Measurements from ENCODE around the gene SFT2D1. TPM values are rescaled to one million over a fixed set of nuclear protein-coding genes. Genes with fewer than 3 reads are reported as not detected.

SFT2D1 gene
- total RNA-seq, 4 donors from 2014 or later, result 6.1 to 35.8 (median 33.0) TPM

DNA sequence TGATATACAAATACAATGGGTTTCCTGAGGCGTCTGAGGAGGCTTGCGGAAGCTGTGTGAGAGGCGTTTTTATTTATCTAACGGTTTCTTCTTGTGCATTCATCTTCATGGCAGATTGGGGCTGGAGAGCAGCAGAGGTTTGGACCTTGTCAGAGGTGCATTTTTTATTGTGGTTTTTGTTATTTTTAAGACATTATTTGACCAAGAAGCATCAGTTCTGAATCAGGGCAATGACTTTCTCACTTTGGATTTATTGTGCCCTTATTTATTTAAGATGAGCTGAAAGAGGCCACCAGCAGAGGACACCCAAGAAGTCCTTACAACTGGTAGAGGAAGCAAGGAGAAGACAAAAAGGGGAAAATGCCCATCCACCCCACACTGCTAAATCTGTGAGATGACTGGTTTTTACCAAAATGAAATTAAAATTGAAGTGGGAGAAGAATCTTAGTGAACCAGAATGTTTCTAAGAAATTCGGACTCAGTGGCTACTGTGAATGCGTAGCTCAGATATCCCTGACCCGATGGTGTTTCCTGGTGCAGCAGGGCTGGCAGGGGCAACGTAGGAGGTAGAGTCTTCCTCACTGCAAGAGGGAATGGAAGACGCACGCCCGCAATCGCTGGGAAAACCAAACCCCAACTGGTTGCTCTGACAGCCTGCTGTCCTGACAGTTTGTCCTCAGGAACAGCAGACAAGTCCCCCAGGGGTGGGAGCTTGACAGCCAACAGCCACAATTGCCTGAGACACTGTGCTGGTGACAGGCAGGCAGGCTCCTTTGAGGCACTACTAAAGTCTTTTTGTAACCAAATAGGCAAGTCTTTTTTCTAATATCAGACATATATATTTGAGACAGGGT is 48.4 kb downstream of the SFT2D1 start:
- no peaks in the 10 kb centered on the region for H3K27me3 ChIP-seq
- H3K27ac ChIP-seq, result no peak overlapping the region
- H3K4me1 ChIP-seq, result no peaks in the 10 kb centered on the region
- intact Hi-C loops (cut with DNase I; ENCODE audit: low total_unique reads), result no loop called here
- no peaks in the 10 kb centered on the region for H3K36me3 ChIP-seq
- no peak for DNase-seq
- H3K4me3 ChIP-seq, result no peak overlapping the region
- no peaks in the 10 kb centered on the region for H3K9me3 ChIP-seq
- no peak for TF ChIP-seq POLR2A (IDR thresholded peaks at IDR 0.05)

DNA sequence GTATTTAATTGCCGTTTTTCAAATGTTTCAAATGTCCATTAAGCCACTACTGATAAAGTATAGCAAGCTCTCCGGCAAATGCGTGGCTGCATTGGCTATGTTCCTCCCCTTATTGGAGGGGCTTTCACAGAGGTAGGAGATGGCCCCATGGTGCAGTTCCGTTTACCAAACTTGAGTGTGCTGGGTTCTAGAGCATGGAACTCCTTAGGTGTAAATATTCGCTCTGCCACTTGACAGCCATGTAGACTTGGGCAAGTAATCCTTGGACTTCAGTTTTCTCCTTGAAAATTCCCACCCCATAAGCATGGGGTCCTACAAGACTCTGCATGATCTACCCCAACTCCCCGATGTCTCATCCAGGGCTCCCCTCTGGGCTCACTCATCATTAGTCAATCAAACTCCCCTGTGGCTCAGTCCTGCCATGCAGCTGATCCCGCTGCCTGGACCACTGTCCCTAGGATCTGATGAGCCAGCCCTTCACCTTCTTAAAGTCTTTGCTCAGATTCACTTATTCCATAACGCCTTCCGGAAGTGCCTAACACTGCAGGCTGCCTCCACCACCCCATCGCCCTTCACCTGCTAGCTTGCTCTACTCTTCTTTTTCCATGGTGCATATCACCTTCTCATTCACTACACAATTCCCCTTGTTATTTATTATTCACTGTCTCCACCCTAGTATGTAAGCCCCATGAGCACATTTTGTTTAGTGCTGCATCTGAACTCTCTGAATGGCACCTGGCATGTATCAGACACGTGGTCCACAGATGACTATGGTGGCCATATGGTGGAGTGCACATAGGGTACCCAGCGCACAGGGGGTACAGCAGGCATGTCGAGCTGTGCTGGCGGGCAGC is 52.9 kb downstream of the SFT2D1 start:
- no peak for DNase-seq
- H3K27me3 ChIP-seq, result no peaks in the 10 kb centered on the region
- no peaks in the 10 kb centered on the region for H3K36me3 ChIP-seq
- intact Hi-C loops (cut with DNase I; ENCODE audit: low total_unique reads), result no loop called here
- H3K4me3 ChIP-seq, result no peak overlapping the region
- H3K9me3 ChIP-seq, result no peaks in the 10 kb centered on the region
- no peak overlapping the region for H3K27ac ChIP-seq
- no peaks in the 10 kb centered on the region for H3K4me1 ChIP-seq
- no peak for TF ChIP-seq POLR2A (IDR thresholded peaks at IDR 0.05)
- TF ChIP-seq, protein P1, sequence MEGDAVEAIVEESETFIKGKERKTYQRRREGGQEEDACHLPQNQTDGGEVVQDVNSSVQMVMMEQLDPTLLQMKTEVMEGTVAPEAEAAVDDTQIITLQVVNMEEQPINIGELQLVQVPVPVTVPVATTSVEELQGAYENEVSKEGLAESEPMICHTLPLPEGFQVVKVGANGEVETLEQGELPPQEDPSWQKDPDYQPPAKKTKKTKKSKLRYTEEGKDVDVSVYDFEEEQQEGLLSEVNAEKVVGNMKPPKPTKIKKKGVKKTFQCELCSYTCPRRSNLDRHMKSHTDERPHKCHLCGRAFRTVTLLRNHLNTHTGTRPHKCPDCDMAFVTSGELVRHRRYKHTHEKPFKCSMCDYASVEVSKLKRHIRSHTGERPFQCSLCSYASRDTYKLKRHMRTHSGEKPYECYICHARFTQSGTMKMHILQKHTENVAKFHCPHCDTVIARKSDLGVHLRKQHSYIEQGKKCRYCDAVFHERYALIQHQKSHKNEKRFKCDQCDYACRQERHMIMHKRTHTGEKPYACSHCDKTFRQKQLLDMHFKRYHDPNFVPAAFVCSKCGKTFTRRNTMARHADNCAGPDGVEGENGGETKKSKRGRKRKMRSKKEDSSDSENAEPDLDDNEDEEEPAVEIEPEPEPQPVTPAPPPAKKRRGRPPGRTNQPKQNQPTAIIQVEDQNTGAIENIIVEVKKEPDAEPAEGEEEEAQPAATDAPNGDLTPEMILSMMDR (IDR thresholded peaks at IDR 0.05), result no peak

DNA sequence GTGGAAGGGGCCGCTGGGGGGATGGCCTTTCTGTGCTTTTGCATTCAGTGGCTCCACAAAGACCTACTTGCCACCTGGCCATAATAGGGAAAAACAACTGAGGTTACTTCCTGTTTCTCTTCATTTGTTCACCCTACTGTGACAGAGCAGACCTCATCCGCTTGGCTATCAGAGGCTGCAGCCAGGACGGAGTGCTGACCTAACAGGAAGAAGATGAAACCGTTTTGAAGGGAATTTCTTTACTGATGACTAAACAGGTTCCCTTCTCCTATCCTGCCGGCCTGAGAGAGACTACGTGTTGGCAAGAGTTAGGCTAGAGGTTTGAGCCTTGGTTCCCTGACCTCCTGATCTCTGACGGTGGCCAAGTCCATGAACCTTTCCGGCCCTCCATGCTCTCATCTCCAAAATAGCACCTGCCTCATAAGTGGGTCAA is 55.5 kb downstream of the SFT2D1 start:
- no peak overlapping the region for H3K27ac ChIP-seq
- H3K9me3 ChIP-seq, result no peaks in the 10 kb centered on the region
- intact Hi-C loops (cut with DNase I; ENCODE audit: low total_unique reads), result no loop called here
- H3K4me3 ChIP-seq, result no peak overlapping the region
- TF ChIP-seq, protein P1 (IDR thresholded peaks at IDR 0.05), result no peak
- TF ChIP-seq POLR2A (IDR thresholded peaks at IDR 0.05), result no peak
- DNase-seq, result no peak
- H3K27me3 ChIP-seq, result no peaks in the 10 kb centered on the region
- H3K4me1 ChIP-seq, result no peaks in the 10 kb centered on the region
- H3K36me3 ChIP-seq, result no peaks in the 10 kb centered on the region

DNA sequence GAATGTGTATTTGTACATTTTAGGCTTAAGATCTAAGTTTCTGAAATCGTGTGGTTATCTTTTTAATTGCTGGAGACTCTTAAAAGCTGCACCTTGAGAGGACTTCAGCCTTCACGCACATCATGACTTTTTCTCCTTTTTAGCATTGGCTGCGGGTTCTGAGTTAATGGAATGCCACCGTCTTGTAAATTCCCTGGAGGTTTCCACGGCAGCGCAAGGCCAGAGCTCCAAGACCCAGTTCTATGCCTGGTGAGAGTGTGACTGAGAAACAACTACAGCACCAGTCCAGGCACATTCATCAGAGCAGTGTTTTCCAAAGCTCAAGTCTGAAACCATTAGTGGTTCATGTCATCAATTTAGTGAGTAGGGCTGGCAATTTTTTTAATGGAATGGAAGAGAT is 57.1 kb downstream of the SFT2D1 start:
- DNase-seq, result no peak
- TF ChIP-seq, protein P1 (IDR thresholded peaks at IDR 0.05), result no peak
- TF ChIP-seq POLR2A (IDR thresholded peaks at IDR 0.05), result no peak
- H3K9me3 ChIP-seq, result no peaks in the 10 kb centered on the region
- H3K27me3 ChIP-seq, result no peaks in the 10 kb centered on the region
- no peak overlapping the region for H3K27ac ChIP-seq
- no peaks in the 10 kb centered on the region for H3K36me3 ChIP-seq
- no peaks in the 10 kb centered on the region for H3K4me1 ChIP-seq
- intact Hi-C loops (cut with DNase I; ENCODE audit: low total_unique reads), result no loop called here
- H3K4me3 ChIP-seq, result no peak overlapping the region

DNA sequence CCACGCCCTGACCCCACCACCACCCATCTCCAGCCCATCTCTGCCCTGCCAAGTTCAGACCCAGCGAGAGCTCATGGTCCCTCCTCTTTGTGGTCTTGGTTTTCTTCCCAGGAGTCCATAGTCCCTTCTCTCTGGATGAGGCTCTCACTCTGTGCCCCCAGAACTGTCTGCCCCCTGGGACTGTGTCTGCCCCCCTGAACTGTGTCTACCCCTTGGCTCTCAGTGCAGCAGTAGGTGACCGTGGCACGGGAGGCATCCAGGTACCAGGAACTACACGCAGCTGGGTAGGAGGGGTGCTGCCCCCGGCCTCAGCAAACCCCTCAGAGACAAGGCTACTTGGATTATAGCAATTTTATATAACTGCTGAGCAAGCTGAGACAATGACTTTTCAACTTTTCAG is 57.7 kb downstream of the SFT2D1 start:
- TF ChIP-seq, protein P1 (IDR thresholded peaks at IDR 0.05), result no peak
- TF ChIP-seq POLR2A (IDR thresholded peaks at IDR 0.05), result no peak
- no peaks in the 10 kb centered on the region for H3K36me3 ChIP-seq
- DNase-seq, result no peak
- no peak overlapping the region for H3K27ac ChIP-seq
- intact Hi-C loops (cut with DNase I; ENCODE audit: low total_unique reads), result no loop called here
- no peak overlapping the region for H3K4me3 ChIP-seq
- no peaks in the 10 kb centered on the region for H3K4me1 ChIP-seq
- H3K27me3 ChIP-seq, result no peaks in the 10 kb centered on the region
- no peaks in the 10 kb centered on the region for H3K9me3 ChIP-seq
